HCT116 (cell line): ENCODE measurements around the gene ST7L. TPM values are rescaled to one million over a fixed set of nuclear protein-coding genes. Genes with fewer than 3 reads are reported as not detected.

Experiments used
- ATAC-seq: fragments of 200-7000 bp; cut with Tn5 transposase; 2 replicates; pipeline ENCODE4 v1.9.1; 2020; ENCODE audit warnings: mild to moderate bottlenecking, moderate library complexity
- BruUV-seq: library from RNA; stranded (reverse); fragments of 400-500 nt; replicated peaks from 2 replicates; lab custom pipeline; 2021; lab: Mats Ljungman, UMichigan
- CTCF ChIA-PET: fragments of 300-600 bp; sonication (Branson Sonifier 250); formaldehyde crosslinking; loops from one replicate; lab custom pipeline; 2021; ENCODE audit warnings: antibody characterized with exemption; lab: Charles Lee
- POLR2A ChIA-PET: fragments of 300-600, 350-600 bp; sonication (Branson Sonifier 250); formaldehyde crosslinking; loops from one replicate; lab custom pipeline; 2021; ENCODE audit warnings: antibody characterized with exemption; lab: Charles Lee
- RAD21 ChIA-PET, 2 experiments: fragments of 300-600 bp; sonication (Branson Sonifier 250); formaldehyde crosslinking; loops; one replicate each; lab custom pipeline; 2023; ENCODE audit warnings: low total read pairs in 2 of 2; ENCODE audit not compliant: uncharacterized antibody in 2 of 2, unreplicated experiment in 2 of 2, low non-redundant PET in 1 of 2; lab: Charles Lee
- DNase-seq: peaks from one replicate; pipeline ENCODE4 v3.0.0-alpha.2; 2010; ENCODE audit warnings: low read depth, low spot score
- H2AFZ ChIP-seq: fragments of 200-600 bp; shearing (Covaris generic), sonication (generic); 2 replicates; pipeline ENCODE4 v1.6.1; 2017; ENCODE audit warnings: low read depth, mixed run types, mixed read lengths, antibody characterized with exemption, low read length; ENCODE audit not compliant: poor library complexity, severe bottlenecking
- H3K27ac ChIP-seq: 2 replicates; pipeline ENCODE4 v1.5.1; 2012; ENCODE audit warnings: low read depth, low read length
- H3K27me3 ChIP-seq: fragments of 200-600 bp; sonication (generic); 2 replicates; pipeline ENCODE4 v1.6.1; 2016; ENCODE audit warnings: mixed run types, low read length, mixed read lengths; ENCODE audit not compliant: insufficient read depth
- H3K36me3 ChIP-seq, 2 experiments: fragments of 200-500 bp in 1 of 2; fragments of 200-600 bp in 1 of 2; sonication (Bioruptor generic) in 1 of 2; sonication (generic) in 1 of 2; 2 replicates each; pipeline versions ENCODE4 v1.5.1 to v1.6.1; 2014 to 2016; ENCODE audit warnings: low read length in 2 of 2, inconsistent platforms in 1 of 2, mixed read lengths in 1 of 2, mixed run types in 1 of 2; ENCODE audit not compliant: insufficient read depth in 2 of 2, control insufficient read depth in 1 of 2
- H3K4me1 ChIP-seq, 2 experiments: fragments of 200-600 bp in 1 of 2; sonication (generic) in 1 of 2; 2 replicates each; pipeline versions ENCODE4 v1.5.1 to v1.6.1; 2012 to 2017; ENCODE audit warnings: low read length in 2 of 2, inconsistent platforms in 1 of 2, mild to moderate bottlenecking in 1 of 2, mixed read lengths in 1 of 2, mixed run types in 1 of 2, moderate library complexity in 1 of 2; ENCODE audit not compliant: insufficient read depth in 2 of 2, control insufficient read depth in 1 of 2
- H3K4me2 ChIP-seq: fragments of 200-600 bp; sonication (generic); 2 replicates; pipeline ENCODE4 v1.6.1; 2017; ENCODE audit warnings: mixed run types, low read length, mixed read lengths
- H3K4me3 ChIP-seq, 2 experiments: fragments of 200-600 bp in 1 of 2; sonication (generic) in 1 of 2; replicated peaks in 1 of 2; 2 replicates each; pipeline ENCODE4 v1.5.1; 2011 to 2016; ENCODE audit warnings: low read length in 2 of 2, control low read depth in 1 of 2, low read depth in 1 of 2, mild to moderate bottlenecking in 1 of 2, mixed read lengths in 1 of 2, mixed run types in 1 of 2
- H3K79me2 ChIP-seq: fragments of 200-600 bp; sonication (generic); 2 replicates; pipeline ENCODE4 v1.6.1; 2017; ENCODE audit warnings: mild to moderate bottlenecking, mixed run types, low read length, moderate library complexity, mixed read lengths; ENCODE audit not compliant: insufficient read depth
- H3K9ac ChIP-seq: fragments of 200-600 bp; sonication (generic); 2 replicates; pipeline ENCODE4 v1.6.1; 2016; ENCODE audit warnings: low read length, mixed read lengths
- H3K9me2 ChIP-seq: fragments of 200-600 bp; sonication (generic), shearing (Covaris generic); 2 replicates; pipeline ENCODE4 v1.6.1; 2017; ENCODE audit warnings: mixed run types, mild to moderate bottlenecking, moderate library complexity; ENCODE audit not compliant: insufficient read depth
- H3K9me3 ChIP-seq, 2 experiments: fragments of 200-500 bp in 1 of 2; fragments of 200-600 bp in 1 of 2; sonication (Bioruptor generic) in 1 of 2; sonication (generic) in 1 of 2; 2 replicates each; pipeline ENCODE4 v1.6.1; 2014 to 2017; ENCODE audit warnings: low read length in 2 of 2, mixed read lengths in 2 of 2, inconsistent platforms in 1 of 2, low read depth in 1 of 2, mild to moderate bottlenecking in 1 of 2, mixed run types in 1 of 2, moderate library complexity in 1 of 2; ENCODE audit not compliant: control insufficient read depth in 1 of 2, insufficient read depth in 1 of 2
- H4K20me1 ChIP-seq: fragments of 200-600 bp; sonication (generic), shearing (Covaris generic); 2 replicates; pipeline ENCODE4 v1.6.1; 2017; ENCODE audit warnings: mixed run types, mild to moderate bottlenecking, moderate library complexity; ENCODE audit not compliant: insufficient read depth
- ATF3 ChIP-seq: IDR thresholded peaks from 2 replicates; pipeline ENCODE4 v1.6.1; 2012
- CBX3 ChIP-seq: IDR thresholded peaks from 2 replicates; pipeline ENCODE4 v1.6.1; 2012; ENCODE audit warnings: low read depth
- EGR1 ChIP-seq: IDR thresholded peaks from 2 replicates; pipeline ENCODE4 v1.6.1; 2012; ENCODE audit warnings: low read depth
- ELF1 ChIP-seq: IDR thresholded peaks from 2 replicates; pipeline ENCODE4 v1.6.1; 2012; ENCODE audit warnings: low read depth, borderline replicate concordance
- EZH2 ChIP-seq: fragments of 200-600 bp; sonication (generic); IDR thresholded peaks from 2 replicates; pipeline ENCODE4 v1.6.1; 2017; ENCODE audit warnings: antibody characterized with exemption, mixed run types
- EZH2phosphoT487 ChIP-seq: fragments of 200-600 bp; IDR thresholded peaks from 2 replicates; pipeline ENCODE4 v1.6.1; 2018; ENCODE audit warnings: antibody characterized with exemption, borderline replicate concordance
- FOSL1 ChIP-seq: IDR thresholded peaks from 2 replicates; pipeline ENCODE4 v1.6.1; 2012; ENCODE audit warnings: low read depth
- RAD21 ChIP-seq: IDR thresholded peaks from 2 replicates; pipeline ENCODE4 v1.6.1; 2012; ENCODE audit warnings: low read depth, mild to moderate bottlenecking
- SRF ChIP-seq: IDR thresholded peaks from 2 replicates; pipeline ENCODE4 v1.6.1; 2012; ENCODE audit warnings: low read depth
- YY1 ChIP-seq: IDR thresholded peaks from 2 replicates; pipeline ENCODE4 v1.6.1; 2011; ENCODE audit warnings: low read length, low read depth, moderate library complexity, mild to moderate bottlenecking; ENCODE audit not compliant: insufficient replicate concordance; ENCODE audit errors: extremely low read depth
- ZBTB33 ChIP-seq: IDR thresholded peaks from 2 replicates; pipeline ENCODE4 v1.6.1; 2011; ENCODE audit warnings: mild to moderate bottlenecking, low read length, moderate library complexity; ENCODE audit not compliant: insufficient replicate concordance; ENCODE audit errors: extremely low read depth
- ZFX ChIP-seq: fragments of 450-650 bp; IDR thresholded peaks from 2 replicates; pipeline ENCODE4 v1.6.1; 2017
- intact Hi-C: fragments of 100-400 bp; cut with micrococcal nuclease; formaldehyde crosslinking; loops from 2 replicates; pipeline ENCODE4 v1.10.0; 2022
- total RNA-seq: library from RNA; stranded (reverse); gene quantifications from one replicate; pipeline ENCODE4 v1.2.1, GENCODE V29; 2021; ENCODE audit not compliant: unreplicated experiment

ST7L gene
- total RNA-seq, 1 experiment from 2014 or later = 19.9 TPM

GRCh38 chr1:112478314-112478713 lies 140.6 kb downstream of the ST7L start:
- intact Hi-C loops = no loop called here

More at GRCh38 chr1:112478314-112478713, 140.6 kb downstream of the ST7L start:
- TF ChIP-seq EZH2phosphoT487 (no peak), SRF (no peak), CBX3 (no peak), FOSL1 (no peak), ZBTB33 (no peak), ELF1 (no peak), EGR1 (no peak), ATF3 (no peak), RAD21 (no peak), YY1 (no peak), EZH2 (no peak), ZFX (no peak)
- no TSS peak for BruUV-seq
- no peaks in the 10 kb centered on the region for H3K9me2 ChIP-seq
- POLR2A ChIA-PET = no interaction called here
- RAD21 ChIA-PET = no interaction called here
- peaks cover 4 to 5% of the 10 kb centered on the region in 2 experiments; a peak in 2 of 4 replicates for H3K9me3 ChIP-seq
- CTCF ChIA-PET = no interaction called here
- no peak overlapping the region for H3K4me2 ChIP-seq
- no peaks in the 10 kb centered on the region for H3K4me1 ChIP-seq
- H3K4me3 ChIP-seq = no peak overlapping the region
- no peak overlapping the region for H3K9ac ChIP-seq
- no peak overlapping the region for H3K27ac ChIP-seq
- no peaks in the 10 kb centered on the region for H3K36me3 ChIP-seq
- H4K20me1 ChIP-seq = no peaks in the 10 kb centered on the region
- no peaks in the 10 kb centered on the region for H3K27me3 ChIP-seq
- no peaks in the 10 kb centered on the region for H3K79me2 ChIP-seq
- DNase-seq (no peak), ATAC-seq (no peak)
- no peak overlapping the region for H2AFZ ChIP-seq
